SJSA1 (cell line): ENCODE data around the gene ACKR2. TPM values are rescaled to one million over a fixed set of nuclear protein-coding genes. Genes with fewer than 3 reads are reported as not detected.

ENCODE experiments used
- DNase-seq, 2 experiments: peaks; one replicate each; pipeline ENCODE4 v3.0.0-alpha.2; 2015 to 2020; ENCODE audit warnings: low spot score in 2 of 2, low read depth in 1 of 2
- H3K27ac ChIP-seq: fragments of 250-450 bp; sonication (Bioruptor Pico); 2 replicates; pipeline ENCODE4 v1.5.1; 2020; ENCODE audit warnings: mild to moderate bottlenecking, moderate library complexity
- H3K27me3 ChIP-seq: fragments of 250-450 bp; sonication (Bioruptor Pico); replicated peaks from 2 replicates; pipeline ENCODE4 v1.5.1; 2020; ENCODE audit warnings: mild to moderate bottlenecking, moderate library complexity
- H3K36me3 ChIP-seq: fragments of 250-450 bp; sonication (Bioruptor Pico); 2 replicates; pipeline ENCODE4 v1.5.1; 2020; ENCODE audit warnings: mild to moderate bottlenecking
- H3K4me1 ChIP-seq: fragments of 250-450 bp; sonication (Bioruptor Pico); replicated peaks from 2 replicates; pipeline ENCODE4 v1.6.1; 2021; ENCODE audit warnings: mild to moderate bottlenecking
- H3K4me3 ChIP-seq: fragments of 250-450 bp; sonication (Bioruptor Pico); 2 replicates; pipeline ENCODE4 v1.5.1; 2020; ENCODE audit warnings: mild to moderate bottlenecking
- H3K9me3 ChIP-seq: fragments of 250-450 bp; sonication (Bioruptor Pico); replicated peaks from 2 replicates; pipeline ENCODE4 v1.5.1; 2020; ENCODE audit warnings: mild to moderate bottlenecking
- total RNA-seq: library from RNA; depleted of rRNA; stranded (reverse); fragments of >200 nt; shearing (Covaris generic); gene quantifications from 2 replicates; pipeline ENCODE4 v1.2.3, GENCODE V29; 2014

Gene ACKR2
- total RNA-seq, 1 experiment from 2014 or later = not detected

DNA sequence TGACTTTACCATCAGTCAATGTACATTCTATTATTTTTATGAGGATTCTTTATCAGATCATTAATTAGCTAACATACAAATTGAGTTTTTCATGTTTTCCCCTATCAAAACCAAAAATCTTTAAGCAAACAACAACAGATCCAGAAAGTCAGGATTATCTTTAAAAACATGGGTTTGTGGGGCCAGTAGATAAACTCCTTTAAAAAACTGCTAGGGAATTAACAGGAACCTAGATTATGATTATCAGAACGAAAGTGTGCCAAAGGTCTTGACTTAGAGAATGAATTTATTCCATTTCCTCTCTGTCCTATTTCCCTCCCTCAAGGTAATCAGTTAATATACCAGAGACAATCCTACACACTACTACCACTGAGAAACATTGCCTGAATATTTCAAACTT is 23.0 kb upstream of the ACKR2 start:
- H3K4me3 ChIP-seq = no peak overlapping the region
- DNase-seq = no peak
- no peak overlapping the region for H3K27ac ChIP-seq
- H3K4me1 ChIP-seq = no peaks in the 10 kb centered on the region
- no peaks in the 10 kb centered on the region for H3K9me3 ChIP-seq
- peaks cover 41% of the 10 kb centered on the region for H3K36me3 ChIP-seq
- H3K27me3 ChIP-seq = no peaks in the 10 kb centered on the region

DNA sequence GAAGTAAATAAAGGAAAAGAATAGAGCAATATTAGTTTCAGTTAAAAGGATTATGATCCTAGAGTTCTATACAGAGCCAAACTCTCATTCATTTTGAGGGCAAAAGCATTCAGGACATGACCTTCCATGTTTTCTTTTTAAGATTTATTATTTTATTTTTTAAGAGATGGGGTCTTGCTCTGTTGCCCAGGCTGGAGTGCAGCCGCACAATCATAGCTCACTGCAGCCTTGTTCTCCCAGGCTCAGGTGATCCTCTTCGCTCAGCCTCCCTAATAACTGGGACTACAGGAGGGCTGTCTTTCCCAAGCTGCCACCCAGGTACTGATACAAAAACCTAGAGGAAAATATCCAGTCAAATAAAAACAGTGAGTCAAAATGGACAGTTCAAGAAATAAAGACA is 22.6 kb upstream of the ACKR2 start:
- no peak for DNase-seq
- H3K9me3 ChIP-seq = no peaks in the 10 kb centered on the region
- no peak overlapping the region for H3K27ac ChIP-seq
- H3K36me3 ChIP-seq = peaks cover 44% of the 10 kb centered on the region
- H3K27me3 ChIP-seq = no peaks in the 10 kb centered on the region
- no peaks in the 10 kb centered on the region for H3K4me1 ChIP-seq
- H3K4me3 ChIP-seq = no peak overlapping the region

- no peak overlapping the region for H3K27ac ChIP-seq
- no peak for DNase-seq
- no peaks in the 10 kb centered on the region for H3K4me1 ChIP-seq
- no peak overlapping the region for H3K4me3 ChIP-seq
- no peaks in the 10 kb centered on the region for H3K9me3 ChIP-seq
- H3K36me3 ChIP-seq = peaks cover 29% of the 10 kb centered on the region
- no peaks in the 10 kb centered on the region for H3K27me3 ChIP-seq
Observed at GRCh38 chr3:42790714-42791229, 18.5 kb upstream of the ACKR2 start.

- Histone ChIP-seq H3K4me3 (no peak overlapping the region), H3K36me3 (peaks cover 17% of the 10 kb centered on the region), H3K27ac (no peak overlapping the region), H3K27me3 (no peaks in the 10 kb centered on the region), H3K4me1 (no peaks in the 10 kb centered on the region), H3K9me3 (no peaks in the 10 kb centered on the region)
- DNase-seq = no peak
Observed at GRCh38 chr3:42795621-42796181, 13.5 kb upstream of the ACKR2 start.

GRCh38 chr3:42796332-42796885 is 12.8 kb upstream of the ACKR2 start:
- Histone ChIP-seq H3K4me3 (no peak overlapping the region), H3K9me3 (no peaks in the 10 kb centered on the region), H3K4me1 (no peaks in the 10 kb centered on the region)

GRCh38 chr3:42799376-42799775 is 9.9 kb upstream of the ACKR2 start:
- Histone ChIP-seq H3K4me1 (peaks cover 8% of the 10 kb centered on the region), H3K36me3 (peaks cover 24% of the 10 kb centered on the region), H3K9me3 (no peaks in the 10 kb centered on the region), H3K27me3 (no peaks in the 10 kb centered on the region), H3K27ac (no peak overlapping the region), H3K4me3 (no peak overlapping the region)
- no peak for DNase-seq

More at GRCh38 chr3:42796332-42796885, 12.8 kb upstream of the ACKR2 start:
- Histone ChIP-seq H3K27ac (no peak overlapping the region), H3K27me3 (no peaks in the 10 kb centered on the region), H3K36me3 (peaks cover 19% of the 10 kb centered on the region)
- no peak for DNase-seq

DNA sequence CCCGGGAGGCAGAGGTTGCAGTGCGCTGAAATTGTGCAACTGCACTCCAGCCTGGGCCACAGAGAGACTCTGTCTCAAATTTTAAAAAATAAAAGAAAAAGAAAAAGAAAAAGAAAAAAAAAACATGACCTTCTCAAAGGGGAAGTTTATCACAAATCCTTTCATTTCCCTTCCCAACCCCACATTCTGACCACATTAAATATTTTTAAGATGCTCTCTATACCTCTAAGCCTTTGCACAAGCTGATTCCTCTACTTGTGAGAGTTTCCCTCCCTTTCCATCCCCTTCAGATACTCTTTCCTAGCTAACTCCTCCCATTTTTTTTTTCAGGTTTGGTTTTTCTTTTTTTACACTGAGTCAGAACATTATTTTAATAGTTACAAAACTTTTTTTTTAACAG is 9.0 kb upstream of the ACKR2 start:
- H3K4me3 ChIP-seq = no peak overlapping the region
- H3K9me3 ChIP-seq = no peaks in the 10 kb centered on the region
- H3K27ac ChIP-seq = no peak overlapping the region
- DNase-seq = no peak
- H3K36me3 ChIP-seq = peaks cover 24% of the 10 kb centered on the region
- no peaks in the 10 kb centered on the region for H3K27me3 ChIP-seq
- H3K4me1 ChIP-seq = peaks cover 8% of the 10 kb centered on the region

DNA sequence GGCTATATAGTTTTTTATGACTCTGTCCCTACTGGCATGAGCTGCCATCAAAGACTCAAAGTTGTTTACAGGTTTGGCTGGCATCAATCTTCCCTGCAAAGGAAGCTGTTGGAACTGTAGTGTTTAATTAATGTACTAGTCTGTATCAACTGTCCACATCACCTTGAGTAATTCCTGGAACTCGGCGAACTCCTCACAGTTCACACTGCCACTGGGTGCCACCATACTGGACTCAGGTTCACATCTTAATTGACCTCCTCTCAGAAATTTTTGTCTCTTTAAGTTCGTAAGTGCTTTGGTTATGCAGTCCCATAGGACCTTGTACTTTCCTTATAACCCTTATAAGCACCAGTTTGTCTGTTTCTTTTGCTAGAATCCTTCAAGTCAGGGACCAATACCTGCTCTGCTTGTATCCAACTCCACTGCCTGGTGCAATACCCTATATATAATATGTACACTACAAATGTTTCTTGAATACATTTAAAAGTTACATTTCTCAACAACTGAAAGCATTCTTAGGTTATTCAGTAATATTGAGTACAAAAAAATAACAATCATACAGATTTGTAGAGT is 8.1 kb upstream of the ACKR2 start:
- no peaks in the 10 kb centered on the region for H3K9me3 ChIP-seq
- no peak for DNase-seq
- peaks cover 8% of the 10 kb centered on the region for H3K4me1 ChIP-seq
- peaks cover 21% of the 10 kb centered on the region for H3K36me3 ChIP-seq
- H3K4me3 ChIP-seq = no peak overlapping the region
- no peak overlapping the region for H3K27ac ChIP-seq
- H3K27me3 ChIP-seq = no peaks in the 10 kb centered on the region

GRCh38 chr3:42801784-42802183 is 7.5 kb upstream of the ACKR2 start:
- DNase-seq = no peak
- Histone ChIP-seq H3K27me3 (no peaks in the 10 kb centered on the region), H3K9me3 (no peaks in the 10 kb centered on the region), H3K4me3 (no peak overlapping the region), H3K27ac (no peak overlapping the region), H3K36me3 (peaks cover 21% of the 10 kb centered on the region), H3K4me1 (peaks cover 8% of the 10 kb centered on the region)

- H3K4me3 ChIP-seq = peak overlapping the region; percentile 65
- DNase-seq = no peak
- peaks cover 21% of the 10 kb centered on the region for H3K36me3 ChIP-seq
- H3K27ac ChIP-seq = no peak overlapping the region
- peaks cover 8% of the 10 kb centered on the region for H3K4me1 ChIP-seq
- H3K27me3 ChIP-seq = 0 out of 2 replicates have a peak, but pooled peaks cover 3% of the 10 kb centered on the region
- no peaks in the 10 kb centered on the region for H3K9me3 ChIP-seq
Observed at GRCh38 chr3:42802876-42803413, 6.3 kb upstream of the ACKR2 start.

DNA sequence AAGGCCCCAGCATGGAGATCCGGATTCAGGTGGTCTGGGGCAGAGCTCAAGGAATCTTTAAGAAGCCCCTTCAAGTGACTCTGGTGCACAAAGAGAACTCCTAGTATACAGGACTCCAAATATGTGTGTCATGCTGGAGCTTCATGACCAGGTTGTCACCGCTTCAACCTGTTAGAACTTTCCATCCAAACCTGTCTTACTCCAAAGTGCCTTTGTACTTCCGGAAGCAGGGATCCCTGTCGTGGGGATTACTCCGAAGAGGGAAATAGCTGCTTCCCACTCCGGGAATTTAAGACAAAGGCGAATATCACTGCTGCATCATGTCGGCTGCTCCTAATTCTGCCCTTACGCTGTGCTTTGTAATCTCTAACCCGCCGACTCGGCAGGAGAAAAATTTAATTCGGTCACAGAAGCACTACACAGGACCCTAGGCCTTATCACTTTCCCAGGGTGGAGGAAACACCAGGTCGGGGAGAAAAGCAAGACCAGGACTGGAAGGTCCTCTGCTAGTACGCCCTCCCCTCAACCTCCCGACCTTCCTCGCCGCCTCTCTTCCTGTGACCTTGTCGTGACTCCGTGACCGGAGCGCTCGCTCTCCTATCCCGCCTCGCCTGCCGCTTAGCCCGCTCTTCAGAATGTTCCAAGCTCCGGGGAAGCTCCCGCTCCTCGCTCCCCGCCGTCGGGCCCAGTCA is 5.7 kb upstream of the ACKR2 start:
- Histone ChIP-seq H3K27ac (peak overlapping the region; percentile 51), H3K4me1 (peaks cover 8% of the 10 kb centered on the region), H3K27me3 (0 out of 2 replicates have a peak, but pooled peaks cover 3% of the 10 kb centered on the region), H3K36me3 (peaks cover 21% of the 10 kb centered on the region), H3K4me3 (peak overlapping the region; percentile 65), H3K9me3 (no peaks in the 10 kb centered on the region)
- DNase-seq = peak in 1 of 2 experiments; percentile 56

- Histone ChIP-seq H3K4me1 (peaks cover 8% of the 10 kb centered on the region), H3K36me3 (peaks cover 21% of the 10 kb centered on the region), H3K27ac (peak within 1 kb of the TSS; percentile 51), H3K9me3 (no peaks in the 10 kb centered on the region), H3K4me3 (peak within 1 kb of the TSS; percentile 65), H3K27me3 (0 out of 2 replicates have a peak, but pooled peaks cover 3% of the 10 kb centered on the region)
- DNase-seq = peak; percentile 82 to 91
Observed at GRCh38 chr3:42804106-42804830, 5.0 kb upstream of the ACKR2 start, which contains the start of gene HIGD1A. Gene HIGD1A, minus strand, starts transcription at chr3:42804490. Its CDS starts 10,237 bp downstream, at chr3:42794253.

DNA sequence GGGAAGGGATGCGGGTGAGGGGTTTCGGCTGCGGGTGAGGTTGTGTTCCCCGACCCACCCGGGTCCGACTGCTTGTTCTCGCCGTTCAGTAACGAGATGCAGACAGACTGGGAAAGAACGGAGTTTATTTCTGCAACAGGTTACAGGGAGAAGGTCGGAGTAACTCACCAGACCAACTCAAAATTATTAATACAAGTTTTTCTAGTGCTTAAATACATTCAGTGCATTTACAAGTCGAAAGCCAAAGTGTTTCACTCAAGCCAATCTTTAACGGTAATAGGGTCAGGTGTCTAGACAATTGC is 4.5 kb upstream of the ACKR2 start:
- no peak for DNase-seq
- no peak overlapping the region for H3K27ac ChIP-seq
- H3K36me3 ChIP-seq = peaks cover 20% of the 10 kb centered on the region
- no peaks in the 10 kb centered on the region for H3K9me3 ChIP-seq
- H3K4me3 ChIP-seq = peak overlapping the region; percentile 65
- H3K27me3 ChIP-seq = 0 out of 2 replicates have a peak, but pooled peaks cover 3% of the 10 kb centered on the region
- H3K4me1 ChIP-seq = peaks cover 8% of the 10 kb centered on the region
